NCI-H748 (cell line): ENCODE results near the gene ZBED4.

Source experiments
- DNase-seq: peaks from one replicate; lab custom pipeline; 2025; ENCODE audit not compliant: unreplicated experiment; lab: John Stamatoyannopoulos, UW

ZBED4 gene

GRCh38 chr22:49872347-49872746 is 18.7 kb downstream of the ZBED4 start:
- DNase-seq = no peak

- no peak for DNase-seq
Measured at GRCh38 chr22:49873228-49873940, 19.7 kb downstream of the ZBED4 start.

GRCh38 chr22:49877642-49878041 is 24.0 kb downstream of the ZBED4 start:
- no peak for DNase-seq

GRCh38 chr22:49878206-49878605 is 24.6 kb downstream of the ZBED4 start:
- no peak for DNase-seq

GRCh38 chr22:49879871-49880270 is 26.2 kb downstream of the ZBED4 start:
- no peak for DNase-seq

GRCh38 chr22:49880281-49880680 is 26.6 kb downstream of the ZBED4 start:
- peak; percentile 11 for DNase-seq

- DNase-seq = no peak
Measured at GRCh38 chr22:49881856-49882255, 28.2 kb downstream of the ZBED4 start.

GRCh38 chr22:49882519-49883293 is 29.1 kb downstream of the ZBED4 start:
- peak; percentile 14 for DNase-seq

- no peak for DNase-seq
Measured at GRCh38 chr22:49883294-49883640, 29.6 kb downstream of the ZBED4 start.

- DNase-seq = no peak
Measured at GRCh38 chr22:49884075-49884474, 30.4 kb downstream of the ZBED4 start.

GRCh38 chr22:49884503-49885260 is 31.0 kb downstream of the ZBED4 start:
- DNase-seq = no peak

GRCh38 chr22:49885281-49885680 is 31.6 kb downstream of the ZBED4 start:
- DNase-seq = no peak

GRCh38 chr22:49885881-49886280 is 32.2 kb downstream of the ZBED4 start:
- no peak for DNase-seq

- no peak for DNase-seq
Measured at GRCh38 chr22:49886346-49887063, 32.9 kb downstream of the ZBED4 start.

- no peak for DNase-seq
Measured at GRCh38 chr22:49887064-49887451, 33.4 kb downstream of the ZBED4 start.

- DNase-seq = no peak
Measured at GRCh38 chr22:49887702-49888101, 34.1 kb downstream of the ZBED4 start.

GRCh38 chr22:49889071-49889470 is 35.4 kb downstream of the ZBED4 start:
- no peak for DNase-seq

GRCh38 chr22:49892226-49892899 is 38.7 kb downstream of the ZBED4 start:
- no peak for DNase-seq

- DNase-seq = no peak
Measured at GRCh38 chr22:49893025-49893424, 39.4 kb downstream of the ZBED4 start.

- no peak for DNase-seq
Measured at GRCh38 chr22:49894322-49895054, 40.8 kb downstream of the ZBED4 start.
